NCI-H774 (cell line): ENCODE results near the gene TMCO1.
A peak's percentile ranks its signal among the peaks of the same experiment; 100 is the strongest.
"Not testable (repeated sequence)": the region's sequence is repeated elsewhere in the genome, so short reads cannot be mapped to it uniquely, and the experiment has no call there.

ENCODE experiments used
- DNase-seq: peaks from one replicate; lab custom pipeline; 2025; lab: John Stamatoyannopoulos, UW

Gene TMCO1, protein sequence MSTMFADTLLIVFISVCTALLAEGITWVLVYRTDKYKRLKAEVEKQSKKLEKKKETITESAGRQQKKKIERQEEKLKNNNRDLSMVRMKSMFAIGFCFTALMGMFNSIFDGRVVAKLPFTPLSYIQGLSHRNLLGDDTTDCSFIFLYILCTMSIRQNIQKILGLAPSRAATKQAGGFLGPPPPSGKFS

DNA sequence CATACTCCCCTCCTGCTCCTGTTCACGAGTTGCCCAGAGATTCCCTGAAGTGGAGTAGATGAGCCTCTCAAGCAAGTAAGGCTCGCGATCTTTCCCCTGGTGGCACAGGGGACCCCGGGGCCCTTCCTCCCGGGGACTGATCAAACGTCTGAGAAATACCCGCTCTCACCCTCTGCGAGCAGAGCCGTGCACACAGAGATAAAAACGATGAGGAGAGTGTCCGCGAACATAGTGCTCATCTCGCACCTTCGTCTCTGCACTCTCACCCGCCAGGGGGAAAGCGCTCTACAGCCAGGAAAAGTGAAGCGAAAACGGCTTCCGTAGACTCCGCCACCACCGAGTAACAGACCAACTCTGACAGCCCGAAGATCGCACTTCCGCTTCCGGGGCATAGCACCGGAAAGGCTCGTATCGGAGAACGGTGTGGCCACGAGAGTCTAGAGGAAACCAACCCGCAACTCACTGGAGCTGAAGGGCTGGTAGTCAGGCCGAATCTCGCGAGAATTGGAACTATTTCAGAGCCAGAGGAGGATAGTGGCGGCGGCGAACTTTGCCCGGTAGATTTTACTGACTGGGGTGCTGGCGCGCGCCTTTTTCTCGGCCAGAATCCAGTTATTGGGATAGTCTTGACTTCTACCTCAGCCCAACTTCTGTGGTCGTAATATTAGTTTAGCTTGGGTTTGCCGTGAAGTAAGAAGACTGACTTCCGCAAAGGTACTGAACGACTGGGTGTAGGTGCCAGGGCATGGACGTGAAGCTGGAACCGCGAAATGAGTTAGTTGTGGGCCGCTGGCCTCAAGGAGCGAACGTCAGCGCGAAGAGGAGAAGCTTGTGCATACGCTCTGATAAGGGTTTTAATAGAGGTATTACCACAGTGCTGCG is at the start of gene TMCO1:
Gene TMCO1 (minus strand): TSS at position 356 of the 882 bp plus-strand sequence. CDS start 117 bp downstream, at position 239.
- peak; percentile 96 for DNase-seq

DNA sequence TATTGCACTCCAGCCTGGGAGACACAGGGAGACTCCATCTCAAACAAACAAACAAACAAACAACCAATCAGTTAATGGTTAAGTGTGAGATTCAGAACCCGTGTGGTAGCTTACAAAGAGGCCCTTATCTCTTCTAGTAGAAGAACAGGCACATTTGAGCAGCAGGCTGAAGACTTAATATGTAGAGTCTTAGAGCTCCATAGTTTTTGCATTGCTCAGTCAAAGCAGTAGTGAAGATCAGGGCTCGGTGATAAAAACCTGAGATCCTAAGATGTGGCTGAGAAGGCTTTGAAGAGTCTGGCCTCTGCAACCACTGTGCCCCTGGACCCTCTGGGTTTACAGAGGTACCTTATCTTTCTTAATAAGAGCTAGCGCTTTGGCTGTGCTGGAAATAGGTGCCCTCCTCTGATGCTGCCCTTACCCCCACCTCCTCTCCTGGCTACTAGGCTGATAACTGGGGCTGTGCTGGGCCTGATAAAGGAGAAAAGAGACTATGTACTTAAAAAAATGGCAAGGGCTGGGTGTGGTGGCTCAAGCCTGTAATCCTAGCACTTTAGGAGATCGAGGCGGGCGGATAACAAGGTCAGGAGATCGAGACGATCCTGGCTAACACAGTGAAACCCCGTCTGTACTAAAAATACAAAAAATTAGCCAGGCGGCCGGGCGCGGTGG is 48.3 kb upstream of the TMCO1 start:
- no peak for DNase-seq

DNA sequence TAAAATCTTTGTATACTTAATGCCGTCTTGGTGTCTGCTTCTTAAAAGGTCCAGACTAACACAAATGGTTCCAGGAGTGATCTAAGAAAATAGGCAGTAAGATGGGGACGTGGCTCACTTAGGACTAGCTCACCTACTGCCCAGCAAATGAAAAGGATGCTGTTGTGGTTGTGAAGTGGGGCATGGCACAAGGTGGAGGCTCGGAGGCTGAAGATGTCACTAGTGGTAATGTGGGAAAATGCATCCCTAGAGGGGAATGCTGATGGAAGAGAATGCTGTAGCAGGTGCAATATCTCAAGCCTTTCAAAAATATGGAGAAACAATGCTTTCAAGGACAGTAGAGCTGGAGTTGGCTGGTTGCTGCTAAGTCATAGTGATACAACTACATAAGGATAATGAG is 47.5 kb upstream of the TMCO1 start:
- DNase-seq: no peak

DNA sequence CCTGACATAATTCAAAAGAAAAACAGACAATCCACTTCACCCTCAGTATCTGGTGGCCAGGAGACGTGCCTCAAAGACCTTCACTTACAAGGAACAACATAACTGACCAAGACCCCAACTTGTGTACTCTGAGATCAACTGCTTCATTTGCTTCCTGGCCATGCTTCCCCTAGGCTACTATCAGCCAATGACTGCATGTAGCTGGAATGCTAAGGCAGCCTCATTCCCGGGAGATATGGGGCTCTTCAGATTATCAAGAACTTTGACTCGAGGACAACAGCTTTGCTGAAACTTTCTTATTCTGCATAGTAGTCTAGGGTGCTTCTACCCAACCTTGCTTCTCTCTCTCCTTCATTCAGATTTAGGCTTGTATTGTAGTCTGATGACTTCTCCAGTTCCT is 47.1 kb upstream of the TMCO1 start:
- DNase-seq: no peak

DNA sequence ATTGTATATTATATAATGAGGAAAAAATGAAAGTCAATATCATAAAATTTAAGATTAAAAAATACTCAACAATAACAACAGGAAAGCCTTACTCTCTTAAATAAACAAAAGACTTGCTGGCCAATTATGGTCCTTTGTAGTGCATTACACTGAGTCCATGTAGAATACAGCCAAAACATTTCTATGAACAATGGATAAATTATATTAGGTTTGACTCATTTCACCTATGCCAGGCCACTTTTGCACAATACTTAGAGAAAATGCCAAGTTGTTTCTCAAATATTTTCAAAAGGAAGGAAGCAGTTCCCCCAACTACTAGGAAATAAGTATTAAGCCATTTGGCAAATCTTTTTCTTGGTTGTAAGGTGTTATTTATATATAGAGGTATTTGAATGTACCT is 38.9 kb upstream of the TMCO1 start:
- DNase-seq: no peak

DNA sequence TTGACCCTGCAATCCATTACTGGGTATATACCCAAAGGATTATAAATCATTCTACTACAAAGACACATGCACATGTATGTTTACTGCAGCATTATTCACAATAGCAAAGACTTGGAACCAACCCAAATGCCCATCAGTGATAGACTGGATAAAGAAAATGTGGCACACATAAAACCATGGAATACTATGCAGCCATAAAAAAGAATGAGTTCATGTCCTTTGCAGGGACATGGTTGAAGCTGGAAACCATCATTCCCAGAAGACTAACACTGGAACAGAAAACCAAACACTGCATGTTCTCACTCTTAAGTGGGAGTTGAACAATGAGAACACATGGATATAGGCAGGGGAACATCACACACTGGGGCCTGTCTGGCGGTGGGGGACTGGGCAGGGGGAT is 35.8 kb upstream of the TMCO1 start:
- DNase-seq: not testable (repeated sequence)

DNA sequence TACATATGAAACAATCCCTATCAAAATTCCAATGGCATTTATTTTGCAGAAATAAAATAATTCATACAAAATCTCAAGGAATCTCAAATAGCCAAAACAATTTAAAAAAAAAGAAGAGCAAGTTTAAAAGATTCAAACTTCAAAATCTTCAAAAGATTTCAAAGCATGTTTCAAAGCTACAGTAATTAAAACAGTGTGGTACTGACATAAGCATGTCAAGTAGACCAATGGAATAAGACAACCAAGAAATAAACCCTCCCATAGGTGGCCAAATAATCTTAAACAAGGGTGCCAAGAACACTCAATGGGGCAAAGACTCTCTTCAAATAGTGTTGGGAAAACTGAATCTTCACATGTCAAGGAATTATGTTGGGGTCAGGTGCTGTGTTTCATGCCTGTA is 30.7 kb upstream of the TMCO1 start:
- DNase-seq: no peak

DNA sequence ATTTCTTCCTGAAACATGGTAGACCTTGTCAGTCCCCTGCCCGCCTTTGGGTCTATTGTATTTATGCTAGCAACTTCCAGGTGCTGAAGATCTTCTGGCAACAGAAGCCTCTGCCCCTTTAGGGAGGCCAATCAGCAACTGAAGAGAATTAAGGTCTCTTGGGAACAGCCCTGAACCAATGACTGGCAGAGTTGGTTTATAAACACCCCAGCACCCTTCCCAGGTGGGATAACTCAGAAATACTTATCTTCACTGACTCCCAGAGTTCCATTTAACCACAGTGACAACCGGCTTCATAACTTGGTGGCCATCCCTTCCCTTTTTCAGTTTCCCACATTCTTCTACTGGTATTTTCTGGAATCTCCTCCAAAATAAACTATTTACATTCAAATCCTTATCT is 27.2 kb upstream of the TMCO1 start:
- DNase-seq: no peak

DNA sequence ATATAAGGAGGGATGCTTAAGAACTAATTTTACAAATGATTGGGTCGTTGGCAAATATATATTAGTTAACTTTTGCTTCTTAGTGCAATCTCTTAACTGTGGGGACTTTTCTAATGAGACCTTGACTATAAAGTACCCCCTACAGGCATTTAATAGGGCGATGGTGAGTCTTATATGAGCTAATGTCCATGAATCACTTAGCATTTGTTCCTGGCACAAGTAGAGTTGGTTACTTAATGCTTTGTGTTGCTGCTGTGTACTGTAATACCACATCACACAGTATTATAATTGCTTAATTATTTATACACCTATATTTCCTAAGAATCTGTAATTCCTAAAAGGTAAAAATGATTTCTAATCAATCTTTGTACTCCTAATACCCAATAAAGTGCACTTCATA is 25.3 kb upstream of the TMCO1 start:
- no peak for DNase-seq

DNA sequence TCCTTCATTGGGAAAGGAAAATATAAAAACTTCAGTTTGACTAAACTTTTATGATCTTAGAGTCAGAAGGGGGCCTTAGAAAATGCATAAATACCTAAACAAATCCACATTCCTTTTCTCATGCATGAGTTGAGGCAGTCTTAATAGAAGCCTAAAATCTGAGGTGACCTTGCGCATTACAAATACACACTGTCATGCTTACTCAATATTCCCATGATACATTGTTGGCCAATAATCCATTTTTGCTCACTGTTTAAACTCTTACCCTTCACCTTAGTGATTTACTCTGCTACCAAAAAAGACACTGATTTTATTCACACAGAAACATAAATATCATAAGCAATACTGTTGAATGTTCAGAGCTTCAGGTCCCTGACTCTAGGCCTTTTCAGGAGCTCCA is 19.1 kb upstream of the TMCO1 start:
- DNase-seq: no peak

DNA sequence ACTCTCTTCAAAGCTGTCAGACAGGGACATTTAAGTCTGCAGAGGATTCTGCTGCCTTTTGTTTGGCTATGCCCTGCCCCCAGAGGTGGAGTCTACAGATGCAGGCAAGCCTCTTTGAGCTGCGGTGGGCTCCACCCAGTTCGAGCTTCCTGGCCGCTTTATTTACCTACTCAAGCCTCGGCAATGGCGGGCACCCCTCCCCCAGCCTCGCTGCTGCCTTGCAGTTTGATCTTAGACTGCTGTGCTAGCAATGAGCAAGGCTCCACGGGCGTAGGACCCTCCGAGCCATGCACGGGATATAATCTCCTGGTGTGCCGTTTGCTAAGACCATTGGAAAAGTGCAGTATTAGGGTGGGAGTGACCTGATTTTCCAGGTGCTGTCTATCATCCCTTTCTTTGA is 14.9 kb upstream of the TMCO1 start:
- not testable (repeated sequence) for DNase-seq

DNA sequence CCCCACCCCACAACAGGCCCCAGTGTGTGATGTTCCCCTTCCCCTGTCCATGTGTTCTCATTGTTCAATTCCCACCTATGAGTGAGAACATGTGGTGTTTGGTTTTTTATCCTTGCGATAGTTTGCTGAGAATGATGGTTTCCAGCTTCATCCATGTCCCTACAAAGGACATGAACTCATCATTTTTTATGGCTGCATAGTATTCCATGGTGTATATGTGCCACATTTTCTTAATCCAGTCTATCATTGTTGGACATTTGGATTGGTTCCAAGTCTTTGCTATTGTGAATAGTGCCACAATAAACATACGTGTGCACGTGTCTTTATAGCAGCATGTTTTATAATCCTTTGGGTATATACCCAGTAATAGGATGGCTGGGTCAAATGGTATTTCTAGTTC is 9.5 kb upstream of the TMCO1 start:
- DNase-seq: not testable (repeated sequence)

DNA sequence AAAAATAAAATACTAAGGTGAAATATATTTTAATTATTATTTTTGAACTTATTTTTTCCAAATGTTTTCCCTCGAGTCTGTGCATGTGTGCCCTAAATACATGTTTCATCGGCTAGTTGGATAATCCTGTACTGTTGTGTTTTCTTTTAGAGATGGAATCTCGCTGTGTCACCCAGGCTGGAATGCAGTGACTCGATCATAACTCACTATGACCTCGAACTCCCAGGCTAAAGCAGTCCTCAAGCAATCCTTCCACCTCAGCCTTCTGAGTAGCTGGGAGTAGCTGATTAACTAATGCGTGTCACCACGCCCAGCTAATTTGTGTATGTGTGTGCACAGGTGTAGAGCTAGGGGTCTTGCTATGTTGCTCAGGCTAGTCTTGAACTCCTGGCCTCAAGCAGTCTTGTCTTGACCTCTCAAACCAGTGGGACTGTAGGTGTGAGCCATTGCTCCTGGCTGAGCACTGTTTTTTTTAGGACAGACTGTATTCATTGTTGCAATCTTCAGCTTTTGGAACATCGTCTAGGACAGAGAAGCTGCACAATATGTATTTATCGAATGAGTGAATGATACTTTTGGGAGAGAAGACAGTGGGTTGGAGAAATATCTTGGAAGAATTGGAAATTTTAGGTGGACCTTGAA is 4.8 kb upstream of the TMCO1 start:
- DNase-seq: no peak

DNA sequence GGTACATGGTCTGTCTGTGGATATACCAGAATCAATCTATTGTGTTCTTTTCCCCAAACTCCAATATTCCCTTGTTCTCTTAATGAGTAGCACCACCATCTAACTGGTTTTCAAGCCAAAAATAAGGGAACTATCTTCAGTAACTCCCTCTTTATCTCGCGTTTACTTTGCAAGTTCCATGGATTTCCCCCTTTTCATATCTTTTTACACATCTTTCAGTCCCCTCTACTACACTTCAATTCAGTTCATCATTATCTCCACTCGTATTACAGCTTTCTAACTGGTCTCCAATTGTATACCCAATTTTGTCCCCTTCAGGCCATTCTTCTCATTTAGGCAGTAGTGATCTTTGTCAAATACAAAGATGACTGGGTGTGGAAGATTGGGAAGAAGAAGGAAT is 4.1 kb upstream of the TMCO1 start:
- no peak for DNase-seq

DNA sequence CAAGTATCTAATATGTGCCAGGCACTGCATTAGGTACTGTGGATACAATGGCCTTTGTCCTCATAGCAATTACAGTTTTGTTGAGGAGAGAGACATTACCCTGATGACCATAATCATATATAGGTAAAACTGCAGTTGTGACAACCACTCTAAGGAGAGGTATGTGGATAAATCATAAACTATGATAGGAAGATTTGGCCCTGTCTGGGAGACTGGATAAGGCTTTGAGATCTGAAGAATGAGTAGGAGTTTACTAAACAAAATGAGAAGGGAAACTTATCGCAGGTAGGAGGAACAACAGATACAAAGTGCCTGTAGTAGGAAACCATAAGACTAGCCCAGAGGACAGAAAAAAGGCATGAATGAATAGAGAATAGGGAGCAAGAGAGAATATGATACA is 4.4 kb downstream of the TMCO1 start:
- no peak for DNase-seq

DNA sequence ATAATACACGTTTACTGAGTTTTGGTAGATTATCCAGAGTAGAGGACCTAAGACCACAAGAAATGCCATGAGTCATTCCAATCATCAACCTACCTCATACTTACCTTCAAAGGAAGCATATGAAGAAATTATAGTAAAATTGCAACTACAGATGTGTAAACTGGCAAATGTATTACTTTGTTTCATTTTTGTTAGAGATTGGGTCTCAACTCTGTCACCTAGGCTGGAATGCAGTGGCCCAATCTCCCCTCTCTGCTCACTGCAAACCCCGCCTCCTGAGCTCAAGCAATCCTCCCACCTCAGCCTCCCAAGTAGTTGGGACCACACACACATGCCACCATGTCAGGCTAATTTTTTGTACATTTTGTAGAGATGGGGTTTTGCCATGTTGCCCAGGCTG is 5.2 kb downstream of the TMCO1 start:
- DNase-seq: no peak

DNA sequence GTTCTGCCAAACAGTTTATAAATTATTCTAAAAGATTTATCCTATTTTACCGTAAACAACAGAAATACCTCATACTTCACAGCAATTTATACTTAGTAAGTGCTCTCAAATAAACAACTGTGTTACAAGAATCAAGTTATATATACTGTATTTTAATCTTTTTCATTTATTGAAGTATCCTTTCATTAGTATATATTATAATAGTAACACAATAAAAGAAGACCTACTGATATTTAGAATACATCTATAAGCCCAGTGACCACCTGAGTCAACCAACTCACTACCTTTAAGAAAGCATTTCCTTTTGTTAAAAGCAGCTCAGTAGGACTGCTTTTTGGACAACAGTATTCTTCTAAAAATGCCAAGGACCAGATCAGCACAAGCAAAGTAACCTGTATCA is 5.9 kb downstream of the TMCO1 start:
- no peak for DNase-seq

DNA sequence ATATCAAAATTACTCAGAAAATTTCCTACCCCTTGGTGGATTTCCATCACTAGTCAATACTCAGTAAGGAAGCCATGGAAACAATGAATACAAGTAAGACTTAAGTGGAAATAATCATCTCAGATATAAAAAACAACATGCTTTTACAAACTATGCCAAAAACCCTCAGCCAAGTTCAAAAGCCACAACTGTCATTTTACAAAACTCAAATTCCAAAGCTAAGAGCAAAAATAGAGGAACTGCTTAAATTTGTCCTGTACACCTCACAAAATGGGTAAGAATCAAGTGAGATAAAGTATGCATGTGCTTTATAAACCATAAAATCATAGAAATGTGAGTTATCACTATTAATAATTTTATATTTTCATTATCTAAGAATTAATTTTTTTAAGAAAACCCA is 9.6 kb downstream of the TMCO1 start:
- no peak for DNase-seq

DNA sequence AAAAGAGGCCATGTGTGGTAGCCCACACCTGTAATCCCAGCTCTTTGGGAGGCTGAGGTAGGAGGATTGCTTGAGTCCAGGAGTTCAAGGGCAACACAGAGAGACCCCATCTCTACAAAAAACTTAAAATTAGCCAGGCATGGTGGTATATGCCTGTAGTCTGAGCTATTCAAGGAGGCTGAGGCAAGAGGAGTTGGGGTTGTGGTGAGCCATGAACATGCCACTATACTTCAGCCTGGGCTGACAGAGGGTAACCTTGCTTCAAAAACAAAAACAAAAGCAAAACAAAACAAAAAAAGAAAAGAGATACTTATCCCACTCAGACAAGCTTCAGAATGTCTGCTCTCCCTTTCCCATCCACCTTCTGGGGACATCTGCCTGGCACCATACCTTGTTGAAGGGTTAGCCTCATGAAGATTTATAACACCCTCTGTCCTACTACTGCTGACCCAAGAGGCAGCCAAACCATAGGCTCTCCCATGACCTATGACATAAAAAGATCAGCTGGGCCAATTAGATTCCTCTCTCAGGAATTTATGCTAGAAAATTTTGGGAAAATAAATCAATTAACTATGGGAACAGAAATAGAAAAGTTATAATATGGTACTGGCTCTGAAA is 13.2 kb downstream of the TMCO1 start:
- no peak for DNase-seq

DNA sequence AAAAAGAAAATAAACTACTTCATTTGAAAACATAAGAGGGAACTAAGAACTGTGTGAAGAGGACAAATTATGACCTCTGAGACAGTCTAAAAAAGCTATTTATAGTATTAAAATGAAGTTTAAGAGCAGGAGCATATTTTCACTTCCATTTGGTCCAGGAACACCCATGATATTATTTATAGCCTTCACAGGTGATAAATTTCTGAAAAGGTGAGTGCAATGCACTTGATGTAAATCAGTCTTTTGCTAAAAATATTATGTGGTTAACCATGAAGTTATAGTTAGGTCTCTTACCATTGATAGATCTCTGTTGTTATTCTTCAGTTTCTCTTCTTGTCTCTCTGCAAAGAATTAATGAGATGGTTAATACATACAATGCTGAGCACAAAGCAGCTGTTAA is 14.7 kb downstream of the TMCO1 start:
- no peak for DNase-seq

DNA sequence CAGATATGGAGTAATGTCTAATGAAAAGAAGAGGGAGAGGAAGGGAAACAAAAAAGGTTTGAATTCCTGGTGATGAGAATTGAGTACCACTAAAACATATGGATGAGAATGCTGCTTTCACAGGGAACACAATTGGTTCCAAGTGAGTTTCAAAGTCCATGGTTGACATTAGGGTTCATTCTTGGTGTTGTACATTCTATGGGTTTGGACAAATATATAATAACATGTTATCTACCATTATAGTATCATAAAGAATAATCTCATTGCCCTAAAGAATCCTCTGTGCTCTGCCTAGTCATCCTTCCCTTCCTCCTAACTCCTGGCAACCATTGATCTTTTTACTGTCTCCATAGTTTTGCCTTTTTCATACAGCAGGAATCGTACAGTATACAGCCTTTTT is 20.1 kb downstream of the TMCO1 start:
- DNase-seq: no peak
